ENCODE measurements around the gene ERFL.

Gene ERFL

GRCh38 chr19:41897820-41898219 is 30.4 kb downstream of the ERFL start:
- no peak for DNase-seq (ENCODE audit: low spot score)

DNA sequence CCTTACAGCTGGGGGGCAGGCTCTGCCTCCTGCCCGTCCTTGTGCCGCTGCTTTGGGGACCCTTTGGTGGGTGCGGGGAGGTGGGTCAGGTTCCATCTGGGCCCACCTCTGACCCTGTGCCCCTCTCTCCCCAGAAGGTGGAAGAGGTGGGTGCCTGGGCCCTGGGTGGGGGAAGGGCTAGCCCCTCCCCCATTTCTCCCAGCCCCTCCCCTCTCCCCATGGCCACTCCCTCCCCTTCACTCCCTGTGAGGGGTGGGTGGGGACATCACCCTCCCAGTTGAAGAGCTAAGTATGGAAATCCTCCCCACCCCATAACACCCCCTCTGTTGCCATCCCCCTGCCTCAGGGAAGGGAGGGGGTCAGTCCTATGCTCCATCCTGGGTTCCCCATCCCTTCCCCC is 31.1 kb downstream of the ERFL start:
- DNase-seq (ENCODE audit: low spot score) = no peak

DNA sequence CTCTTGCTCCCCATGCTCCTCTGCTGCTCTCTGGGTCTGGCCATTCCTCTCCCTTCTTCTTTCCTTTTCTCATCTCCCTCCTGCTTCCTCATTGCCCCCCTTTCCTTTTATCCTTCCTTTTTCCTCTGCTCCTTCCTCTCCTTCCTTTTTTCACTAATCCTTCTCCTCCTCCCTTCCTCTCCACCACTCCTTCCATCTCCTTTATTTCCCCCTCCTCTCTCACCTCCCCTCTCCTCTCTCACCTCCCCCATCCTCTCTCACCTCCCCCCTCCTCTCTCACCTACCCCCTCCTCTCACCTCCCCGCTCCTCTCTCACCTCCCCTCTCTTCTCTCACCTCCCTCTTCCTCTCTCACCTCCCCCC is 31.7 kb downstream of the ERFL start:
- DNase-seq (ENCODE audit: low spot score) = no peak

GRCh38 chr19:41895745-41896580 is 32.3 kb downstream of the ERFL start:
- DNase-seq (ENCODE audit: low spot score) = no peak

GRCh38 chr19:41894350-41894749 is 33.9 kb downstream of the ERFL start:
- no peak for DNase-seq (ENCODE audit: low spot score)

DNA sequence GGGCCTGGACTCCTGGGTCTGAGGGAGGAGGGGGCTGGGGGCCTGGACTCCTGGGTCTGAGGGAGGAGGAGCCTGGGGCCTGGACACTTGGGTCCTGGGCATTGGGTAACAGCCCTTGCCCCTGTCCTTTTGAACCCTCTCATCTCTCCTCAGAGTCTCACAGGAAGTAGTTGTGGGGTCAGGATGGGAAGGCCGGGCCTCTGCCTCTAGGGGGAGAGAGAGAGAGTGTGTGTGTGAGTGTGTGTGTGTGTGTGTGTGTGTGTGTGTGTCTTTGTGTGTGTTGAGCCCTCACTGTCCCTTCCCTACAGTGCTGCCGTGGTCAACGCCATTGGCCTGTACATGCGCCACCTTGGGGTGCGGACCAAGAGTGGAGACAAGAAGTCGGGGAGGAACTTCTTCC is 34.4 kb downstream of the ERFL start:
- peak; percentile 78 for DNase-seq (ENCODE audit: low spot score)

- DNase-seq (ENCODE audit: low spot score) = no peak
Measured at GRCh38 chr19:41892173-41892902, 35.9 kb downstream of the ERFL start.

- DNase-seq (ENCODE audit: low spot score) = no peak
Measured at GRCh38 chr19:41890936-41891335, 37.3 kb downstream of the ERFL start.

DNA sequence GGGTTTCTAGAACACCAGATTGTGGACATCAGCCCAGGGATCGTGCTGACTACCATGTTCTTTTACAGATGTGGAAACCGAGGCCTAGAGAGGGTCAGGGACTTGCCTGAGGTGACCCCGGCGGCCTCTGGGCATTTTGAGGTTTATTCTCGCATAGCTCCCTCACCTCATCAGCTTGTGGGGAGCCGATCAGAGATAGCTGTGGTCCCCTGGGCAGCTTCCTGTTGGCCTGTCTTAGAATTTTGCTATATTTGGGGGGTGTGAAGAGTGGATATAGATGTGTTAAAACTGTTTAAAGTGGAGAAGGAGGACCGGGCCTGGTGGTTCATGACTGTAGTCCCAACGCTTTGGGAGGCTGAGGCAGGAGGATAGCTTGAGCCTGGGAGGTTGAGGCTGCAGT is 38.4 kb downstream of the ERFL start:
- DNase-seq (ENCODE audit: low spot score) = no peak

DNA sequence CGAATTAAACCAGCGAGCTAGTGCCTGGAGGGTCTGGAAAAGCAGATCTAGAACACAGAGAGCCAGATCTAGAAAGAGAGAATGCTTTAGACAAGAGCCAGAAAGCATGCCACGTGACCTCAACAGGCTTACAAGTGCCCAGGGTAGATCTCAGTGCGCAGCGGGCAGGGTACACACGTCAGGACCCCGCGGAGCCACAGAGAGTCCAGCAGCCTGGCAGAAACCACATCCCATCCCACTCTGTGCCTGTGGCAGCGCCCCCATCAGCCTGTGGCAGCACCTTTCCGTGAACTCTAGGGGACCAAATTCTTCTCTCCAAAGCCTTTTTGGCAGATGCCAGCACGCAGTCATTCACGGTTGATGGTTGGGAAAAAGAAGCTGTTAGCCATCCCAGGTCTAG is 39.3 kb downstream of the ERFL start:
- no peak for DNase-seq (ENCODE audit: low spot score)

DNA sequence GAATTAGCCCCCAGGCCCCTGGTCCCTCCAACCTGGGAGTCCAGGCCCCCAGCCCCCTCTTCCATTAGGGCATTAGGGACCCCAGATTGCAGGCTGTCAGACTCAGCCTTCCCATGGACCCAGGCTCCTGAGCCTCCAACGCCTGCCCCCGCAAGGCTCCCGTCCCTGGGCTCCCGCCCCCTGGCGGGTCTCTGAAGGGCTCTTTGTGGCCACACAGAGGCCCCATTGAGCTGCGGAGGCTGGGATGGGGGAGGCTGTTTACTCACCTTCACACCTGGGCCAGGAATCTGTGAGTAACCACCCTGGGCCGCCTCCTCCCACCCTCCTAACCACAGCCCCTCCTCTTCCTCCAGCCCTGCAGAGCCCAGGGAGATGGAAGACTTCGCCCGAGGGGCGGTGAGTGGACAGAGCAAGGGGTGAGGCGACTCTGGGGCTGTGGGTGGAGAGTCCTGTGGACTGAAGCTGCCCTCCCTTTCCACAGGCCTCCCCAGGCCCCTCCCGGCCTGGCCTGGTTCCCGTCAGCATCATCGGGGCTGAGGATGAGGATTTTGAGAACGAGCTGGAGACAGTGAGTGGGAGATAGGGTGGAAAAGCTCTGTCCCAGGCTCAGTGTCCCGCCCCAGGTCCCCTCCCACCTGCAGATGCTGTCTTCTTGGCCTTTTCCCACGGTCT is 40.4 kb downstream of the ERFL start:
- DNase-seq (ENCODE audit: low spot score) = peak; percentile 94

DNA sequence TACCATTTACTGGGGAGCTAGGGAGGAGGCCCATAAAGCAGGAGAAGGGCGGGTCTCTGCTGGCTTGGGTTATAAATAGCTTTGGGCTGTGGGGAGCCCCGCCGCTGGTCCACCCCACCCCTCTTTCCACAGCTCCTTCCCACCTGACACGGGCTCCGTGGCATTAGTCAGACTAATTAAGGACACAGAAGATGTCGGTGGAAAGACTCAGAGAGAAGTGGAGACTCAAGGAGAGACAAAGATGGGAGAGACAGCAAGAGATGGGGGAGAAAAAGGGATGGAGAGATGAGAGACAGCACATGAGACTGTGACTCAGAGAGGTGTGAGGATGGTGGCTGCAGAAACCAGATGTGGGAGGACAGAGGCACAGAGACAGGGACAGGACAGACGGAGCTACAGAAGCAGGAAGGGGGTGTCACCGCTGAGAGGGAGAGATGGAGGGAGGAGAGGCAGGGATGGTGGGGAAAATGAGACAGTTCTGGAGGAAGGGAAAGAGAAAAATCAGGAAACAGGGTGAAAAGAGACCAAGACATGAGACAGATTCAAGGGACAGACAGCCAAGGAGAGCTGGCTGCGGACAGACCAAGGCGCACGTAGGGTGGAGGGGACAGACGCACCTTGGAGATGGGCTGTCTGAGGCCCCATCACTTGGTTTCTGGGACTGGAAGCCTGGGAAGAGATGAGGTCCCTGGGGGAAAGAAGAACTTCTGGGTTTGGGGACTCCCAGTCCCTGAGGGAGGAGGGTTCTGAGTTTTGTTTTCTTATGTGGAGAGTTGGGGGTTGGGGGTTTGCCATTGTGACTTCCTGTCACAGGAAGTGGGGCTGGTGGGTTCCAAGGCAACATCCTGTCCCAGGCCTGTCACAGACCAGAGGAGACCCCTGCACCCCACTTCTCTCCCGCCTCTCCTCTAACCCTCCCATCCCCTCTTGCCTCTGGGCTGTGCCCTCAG is 41.2 kb downstream of the ERFL start:
- no peak for DNase-seq (ENCODE audit: low spot score)

- peak; percentile 99 for DNase-seq (ENCODE audit: low spot score)
Measured at GRCh38 chr19:41883821-41884733, 44.2 kb downstream of the ERFL start.

GRCh38 chr19:41883463-41883820 is 44.8 kb downstream of the ERFL start:
- no peak for DNase-seq (ENCODE audit: low spot score)

GRCh38 chr19:41882568-41883462 is 45.4 kb downstream of the ERFL start, which contains the start of gene ARHGEF1:
Gene ARHGEF1, plus strand, starts transcription at chr19:41883184. Its CDS starts 4,899 bp downstream, at chr19:41888083.
- peak; percentile 62 for DNase-seq (ENCODE audit: low spot score)

DNA sequence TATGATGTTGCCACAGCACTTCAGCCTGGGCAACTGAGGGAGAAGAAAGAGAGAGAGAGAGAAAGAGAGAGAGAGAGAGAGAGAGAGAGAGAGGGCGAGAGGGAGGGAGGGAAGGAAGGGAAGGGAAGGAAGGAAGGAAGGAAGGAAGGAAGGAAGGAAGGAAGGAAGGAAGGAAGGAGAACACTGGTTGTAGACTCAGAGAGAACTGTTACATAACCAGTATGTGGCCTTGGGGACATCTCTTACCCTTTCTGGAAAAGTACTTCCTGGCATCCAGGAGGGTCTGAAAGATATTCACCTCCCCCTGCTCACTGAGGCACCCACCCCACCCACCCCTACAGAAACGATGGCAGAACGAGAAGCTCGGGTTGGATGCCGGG is 47.9 kb downstream of the ERFL start:
- no peak for DNase-seq (ENCODE audit: low spot score)

DNA sequence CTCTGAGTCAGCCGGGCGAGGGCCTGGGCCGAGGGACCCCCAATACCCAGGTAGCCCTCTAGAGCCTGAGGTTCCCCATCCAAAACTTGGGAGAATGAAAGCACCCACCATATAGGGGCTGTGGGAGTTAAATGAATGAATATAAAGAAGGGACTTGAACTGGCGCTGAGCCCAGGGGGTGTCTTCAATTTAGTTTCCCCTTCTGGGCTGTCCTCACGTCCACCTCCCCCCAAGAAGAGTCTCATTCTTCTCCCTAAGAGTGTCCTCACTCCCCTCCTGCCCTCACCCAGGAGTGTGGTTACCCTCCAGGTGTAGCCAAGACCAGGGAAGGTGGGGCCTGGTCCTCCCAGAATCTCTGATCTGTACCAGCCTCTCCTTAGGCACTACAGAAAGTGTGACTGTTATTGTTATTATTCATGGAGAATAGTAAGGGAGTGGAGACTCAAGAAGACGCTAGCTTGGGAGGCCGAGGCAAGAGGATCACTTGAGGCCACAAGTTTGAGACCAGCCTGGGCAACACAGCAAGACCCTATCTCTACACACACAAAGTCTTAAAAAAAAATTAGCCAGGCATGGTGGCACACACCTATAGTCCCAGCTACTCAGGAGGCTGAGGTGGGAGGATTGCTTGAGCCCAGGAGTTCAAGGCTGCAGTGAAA is 48.5 kb downstream of the ERFL start:
- DNase-seq (ENCODE audit: low spot score) = no peak

DNA sequence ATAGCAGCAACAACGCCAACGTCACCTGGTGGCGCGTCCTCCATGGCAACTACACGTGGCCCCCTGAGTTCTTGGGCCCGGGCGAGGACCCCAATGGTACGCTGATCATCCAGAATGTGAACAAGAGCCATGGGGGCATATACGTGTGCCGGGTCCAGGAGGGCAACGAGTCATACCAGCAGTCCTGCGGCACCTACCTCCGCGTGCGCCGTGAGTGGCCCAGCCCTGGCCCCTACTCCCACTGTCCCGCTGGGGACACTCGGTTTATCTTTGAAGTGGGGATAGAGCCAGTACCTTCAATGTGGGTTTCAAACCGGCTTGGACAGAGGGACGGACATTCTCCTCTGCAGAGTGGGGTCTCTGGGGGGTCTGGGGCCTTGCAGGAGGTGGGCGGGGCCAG is 49.2 kb downstream of the ERFL start:
- no peak for DNase-seq (ENCODE audit: low spot score)
